ENCODE results near the gene HLX. TPM values are rescaled to one million over a fixed set of nuclear protein-coding genes. Genes with fewer than 3 reads are reported as not detected.

HLX gene
- polyA plus RNA-seq, 1 of the 3 experiments (the other 2 are of a cell fraction): 21.4 TPM

DNA sequence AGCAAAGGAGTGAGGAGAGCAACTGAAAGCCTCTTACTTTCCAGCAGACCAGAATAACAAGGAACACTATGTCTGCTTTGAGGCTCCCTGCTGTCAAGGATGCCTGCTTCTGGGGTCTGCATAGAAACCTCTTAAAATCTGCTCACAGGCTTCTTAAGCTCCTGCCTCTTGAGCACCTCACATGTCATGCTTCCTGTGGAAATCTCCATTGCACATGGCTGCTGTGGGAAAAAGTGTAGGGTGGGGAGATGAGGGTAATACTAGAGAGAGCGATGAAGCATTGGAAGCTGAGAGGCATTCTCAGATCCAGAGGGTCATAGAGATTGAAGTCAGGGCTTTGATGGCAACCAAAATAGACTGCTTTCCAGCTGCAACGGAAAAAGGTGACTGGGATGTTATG is 6.2 kb upstream of the HLX start (continued):
- TF ChIP-seq, protein P1, sequence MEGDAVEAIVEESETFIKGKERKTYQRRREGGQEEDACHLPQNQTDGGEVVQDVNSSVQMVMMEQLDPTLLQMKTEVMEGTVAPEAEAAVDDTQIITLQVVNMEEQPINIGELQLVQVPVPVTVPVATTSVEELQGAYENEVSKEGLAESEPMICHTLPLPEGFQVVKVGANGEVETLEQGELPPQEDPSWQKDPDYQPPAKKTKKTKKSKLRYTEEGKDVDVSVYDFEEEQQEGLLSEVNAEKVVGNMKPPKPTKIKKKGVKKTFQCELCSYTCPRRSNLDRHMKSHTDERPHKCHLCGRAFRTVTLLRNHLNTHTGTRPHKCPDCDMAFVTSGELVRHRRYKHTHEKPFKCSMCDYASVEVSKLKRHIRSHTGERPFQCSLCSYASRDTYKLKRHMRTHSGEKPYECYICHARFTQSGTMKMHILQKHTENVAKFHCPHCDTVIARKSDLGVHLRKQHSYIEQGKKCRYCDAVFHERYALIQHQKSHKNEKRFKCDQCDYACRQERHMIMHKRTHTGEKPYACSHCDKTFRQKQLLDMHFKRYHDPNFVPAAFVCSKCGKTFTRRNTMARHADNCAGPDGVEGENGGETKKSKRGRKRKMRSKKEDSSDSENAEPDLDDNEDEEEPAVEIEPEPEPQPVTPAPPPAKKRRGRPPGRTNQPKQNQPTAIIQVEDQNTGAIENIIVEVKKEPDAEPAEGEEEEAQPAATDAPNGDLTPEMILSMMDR (IDR thresholded peaks at IDR 0.05): no peak
- no peak for TF ChIP-seq GATA2 (CRISPR knock-in tag; IDR thresholded peaks at IDR 0.05)

DNA sequence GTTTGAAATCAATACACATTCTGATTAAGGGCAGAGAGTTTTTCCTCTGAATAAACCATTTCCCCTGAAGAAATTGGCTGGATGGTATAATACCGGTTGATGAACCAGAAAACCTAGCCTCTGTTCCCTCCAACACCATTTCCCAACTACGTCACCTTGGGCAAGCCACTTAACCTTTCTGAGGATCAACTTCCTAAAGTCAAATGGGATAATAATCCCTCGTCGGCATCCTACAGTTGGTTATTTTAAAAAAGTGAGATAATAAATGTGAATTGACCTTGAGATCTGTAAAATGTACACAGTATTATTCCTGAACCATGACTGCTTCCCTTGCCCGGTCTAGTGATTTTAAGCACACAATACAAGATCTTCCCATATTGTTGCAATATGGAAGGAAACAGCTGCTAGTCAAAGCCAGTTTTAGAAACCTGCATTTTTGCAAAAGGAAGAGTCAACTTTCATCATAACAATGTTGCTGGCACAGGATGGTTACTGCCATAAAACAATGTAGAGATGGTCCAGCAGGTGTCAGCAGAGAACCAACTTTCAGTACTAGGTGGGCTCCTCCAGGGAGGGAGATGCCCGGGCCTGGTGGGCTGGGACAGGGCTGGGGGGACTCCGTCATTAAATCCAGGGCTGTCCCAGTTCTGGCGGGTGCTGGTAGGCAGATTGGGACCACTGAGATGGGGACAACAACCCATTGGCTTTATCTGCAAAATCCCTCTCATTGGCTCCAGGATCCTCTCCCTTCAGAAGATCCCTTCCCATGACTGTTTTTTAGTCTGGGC is 5.2 kb upstream of the HLX start:
- H3K4me2 ChIP-seq: no peak overlapping the region
- H2AFZ ChIP-seq (ENCODE audit: low read depth): peak overlapping the region; percentile 61; the same call in 1 of the 2 replicates
- POLR2A ChIA-PET: no interaction called here
- no peaks in the 10 kb centered on the region for H3F3A ChIP-seq (replicated peaks; ENCODE audit: insufficient read depth)
- no peaks in the 10 kb centered on the region for H3K9me2 ChIP-seq
- H3K4me1 ChIP-seq (ENCODE audit: control insufficient read depth in 1 of 2, insufficient read depth in 2 of 2, low read depth in 1 of 2, low read length in 1 of 2): peaks cover 0 to 11% of the 10 kb centered on the region in 2 experiments; a peak in 1 of 4 replicates
- H3K27me3 ChIP-seq (ENCODE audit: insufficient read depth): no peaks in the 10 kb centered on the region
- no peaks in the 10 kb centered on the region for H3K9me3 ChIP-seq
- no peaks in the 10 kb centered on the region for H3K36me3 ChIP-seq (replicated peaks in 1 of 2; ENCODE audit: control insufficient read depth in 1 of 2, insufficient read depth in 2 of 2, low read length in 1 of 2)
- CTCF ChIA-PET: interaction anchor here (0.6 to 7.0 kb wide), 26 partner anchors 12 to 1581 kb away, joined by 3 to 88 read pairs (median 4); no protein-coding TSS in a partner anchor
- H3K79me2 ChIP-seq (ENCODE audit: insufficient read depth): no peaks in the 10 kb centered on the region
- TF ChIP-seq RXRA (IDR thresholded peaks at IDR 0.05; ENCODE audit: borderline replicate concordance, low read depth): no peak
- TF ChIP-seq, protein P2, sequence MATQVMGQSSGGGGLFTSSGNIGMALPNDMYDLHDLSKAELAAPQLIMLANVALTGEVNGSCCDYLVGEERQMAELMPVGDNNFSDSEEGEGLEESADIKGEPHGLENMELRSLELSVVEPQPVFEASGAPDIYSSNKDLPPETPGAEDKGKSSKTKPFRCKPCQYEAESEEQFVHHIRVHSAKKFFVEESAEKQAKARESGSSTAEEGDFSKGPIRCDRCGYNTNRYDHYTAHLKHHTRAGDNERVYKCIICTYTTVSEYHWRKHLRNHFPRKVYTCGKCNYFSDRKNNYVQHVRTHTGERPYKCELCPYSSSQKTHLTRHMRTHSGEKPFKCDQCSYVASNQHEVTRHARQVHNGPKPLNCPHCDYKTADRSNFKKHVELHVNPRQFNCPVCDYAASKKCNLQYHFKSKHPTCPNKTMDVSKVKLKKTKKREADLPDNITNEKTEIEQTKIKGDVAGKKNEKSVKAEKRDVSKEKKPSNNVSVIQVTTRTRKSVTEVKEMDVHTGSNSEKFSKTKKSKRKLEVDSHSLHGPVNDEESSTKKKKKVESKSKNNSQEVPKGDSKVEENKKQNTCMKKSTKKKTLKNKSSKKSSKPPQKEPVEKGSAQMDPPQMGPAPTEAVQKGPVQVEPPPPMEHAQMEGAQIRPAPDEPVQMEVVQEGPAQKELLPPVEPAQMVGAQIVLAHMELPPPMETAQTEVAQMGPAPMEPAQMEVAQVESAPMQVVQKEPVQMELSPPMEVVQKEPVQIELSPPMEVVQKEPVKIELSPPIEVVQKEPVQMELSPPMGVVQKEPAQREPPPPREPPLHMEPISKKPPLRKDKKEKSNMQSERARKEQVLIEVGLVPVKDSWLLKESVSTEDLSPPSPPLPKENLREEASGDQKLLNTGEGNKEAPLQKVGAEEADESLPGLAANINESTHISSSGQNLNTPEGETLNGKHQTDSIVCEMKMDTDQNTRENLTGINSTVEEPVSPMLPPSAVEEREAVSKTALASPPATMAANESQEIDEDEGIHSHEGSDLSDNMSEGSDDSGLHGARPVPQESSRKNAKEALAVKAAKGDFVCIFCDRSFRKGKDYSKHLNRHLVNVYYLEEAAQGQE (IDR thresholded peaks at IDR 0.05; ENCODE audit: low read depth, low read length): no peak
- TF ChIP-seq, protein P3, sequence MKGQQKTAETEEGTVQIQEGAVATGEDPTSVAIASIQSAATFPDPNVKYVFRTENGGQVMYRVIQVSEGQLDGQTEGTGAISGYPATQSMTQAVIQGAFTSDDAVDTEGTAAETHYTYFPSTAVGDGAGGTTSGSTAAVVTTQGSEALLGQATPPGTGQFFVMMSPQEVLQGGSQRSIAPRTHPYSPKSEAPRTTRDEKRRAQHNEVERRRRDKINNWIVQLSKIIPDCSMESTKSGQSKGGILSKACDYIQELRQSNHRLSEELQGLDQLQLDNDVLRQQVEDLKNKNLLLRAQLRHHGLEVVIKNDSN (IDR thresholded peaks at IDR 0.05; ENCODE audit: borderline replicate concordance, low read depth): no peak
- TF ChIP-seq SMC3 (IDR thresholded peaks at IDR 0.05; ENCODE audit: low read depth, low read length): peak; percentile 81
- TF ChIP-seq RAD21 (IDR thresholded peaks at IDR 0.05; ENCODE audit: low read length): peak; percentile 92
- TF ChIP-seq, protein P4, sequence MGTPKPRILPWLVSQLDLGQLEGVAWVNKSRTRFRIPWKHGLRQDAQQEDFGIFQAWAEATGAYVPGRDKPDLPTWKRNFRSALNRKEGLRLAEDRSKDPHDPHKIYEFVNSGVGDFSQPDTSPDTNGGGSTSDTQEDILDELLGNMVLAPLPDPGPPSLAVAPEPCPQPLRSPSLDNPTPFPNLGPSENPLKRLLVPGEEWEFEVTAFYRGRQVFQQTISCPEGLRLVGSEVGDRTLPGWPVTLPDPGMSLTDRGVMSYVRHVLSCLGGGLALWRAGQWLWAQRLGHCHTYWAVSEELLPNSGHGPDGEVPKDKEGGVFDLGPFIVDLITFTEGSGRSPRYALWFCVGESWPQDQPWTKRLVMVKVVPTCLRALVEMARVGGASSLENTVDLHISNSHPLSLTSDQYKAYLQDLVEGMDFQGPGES (IDR thresholded peaks at IDR 0.05; ENCODE audit: low read depth, low read length): no peak
- no peak for TF ChIP-seq TAF1 (IDR thresholded peaks at IDR 0.05; ENCODE audit: borderline replicate concordance, low read depth, low read length)
- TF ChIP-seq, protein P5, sequence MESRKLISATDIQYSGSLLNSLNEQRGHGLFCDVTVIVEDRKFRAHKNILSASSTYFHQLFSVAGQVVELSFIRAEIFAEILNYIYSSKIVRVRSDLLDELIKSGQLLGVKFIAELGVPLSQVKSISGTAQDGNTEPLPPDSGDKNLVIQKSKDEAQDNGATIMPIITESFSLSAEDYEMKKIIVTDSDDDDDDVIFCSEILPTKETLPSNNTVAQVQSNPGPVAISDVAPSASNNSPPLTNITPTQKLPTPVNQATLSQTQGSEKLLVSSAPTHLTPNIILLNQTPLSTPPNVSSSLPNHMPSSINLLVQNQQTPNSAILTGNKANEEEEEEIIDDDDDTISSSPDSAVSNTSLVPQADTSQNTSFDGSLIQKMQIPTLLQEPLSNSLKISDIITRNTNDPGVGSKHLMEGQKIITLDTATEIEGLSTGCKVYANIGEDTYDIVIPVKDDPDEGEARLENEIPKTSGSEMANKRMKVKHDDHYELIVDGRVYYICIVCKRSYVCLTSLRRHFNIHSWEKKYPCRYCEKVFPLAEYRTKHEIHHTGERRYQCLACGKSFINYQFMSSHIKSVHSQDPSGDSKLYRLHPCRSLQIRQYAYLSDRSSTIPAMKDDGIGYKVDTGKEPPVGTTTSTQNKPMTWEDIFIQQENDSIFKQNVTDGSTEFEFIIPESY (IDR thresholded peaks at IDR 0.05; ENCODE audit: borderline replicate concordance, low read depth): no peak
- TF ChIP-seq, protein P1 (IDR thresholded peaks at IDR 0.05): peak; percentile 88
- TF ChIP-seq MXI1 (IDR thresholded peaks at IDR 0.05; ENCODE audit: low read depth, low read length): no peak
- peak overlapping the region in 1 of 2 experiments; percentile 35; a peak in 2 of 4 replicates for H3K27ac ChIP-seq (ENCODE audit: low read depth in 2 of 2, low read length in 1 of 2)
- no peaks in the 10 kb centered on the region for H4K20me1 ChIP-seq (ENCODE audit: insufficient read depth)
- H3K4me3 ChIP-seq (ENCODE audit: low read depth in 2 of 2, low read length in 1 of 2): no peak overlapping the region; a peak in 1 of 4 replicates
- no peak overlapping the region for H3K9ac ChIP-seq
- 40% methylated on average over 8 of the region's 8 CpGs for WGBS (ENCODE audit: low lambda C conversion rate)
- DNase-seq: peak; percentile 75

Measured in SK-N-SH (cell line).